ENCODE data around the gene AHCYL2. TPM values are rescaled to one million over a fixed set of nuclear protein-coding genes. Genes with fewer than 3 reads are reported as not detected.

Gene AHCYL2
- total and polyA plus RNA-seq, 2 of the 8 experiments (the other 6 are each of a cell fraction or from before 2014, with no cell fraction given), result 20.7 to 25.4 TPM

GRCh38 chr7:129453510-129454248 is 228.8 kb downstream of the AHCYL2 start:
- no peak overlapping the region for H4K91ac ChIP-seq (replicated peaks; ENCODE audit: insufficient read length, low read length)
- FAIRE-seq, result no peak
- CTCF ChIA-PET (ENCODE audit: partially characterized antibody), result interaction anchor here (0.5 to 2.2 kb wide), 6 partner anchors 10 to 585 kb away, joined by 3 to 9 read pairs (median 3); no protein-coding TSS in a partner anchor
- no peak for TF ChIP-seq MAX (IDR thresholded peaks at IDR 0.05)
- TF ChIP-seq ATF3 (IDR thresholded peaks at IDR 0.05; ENCODE audit: insufficient read depth, low read depth, low read length), result no peak

More at GRCh38 chr7:129453510-129454248, 228.8 kb downstream of the AHCYL2 start:
- 95% methylated on average over 1 of the region's 1 CpG; no CpG with 5 or more reads in 1 of the 2 experiments for WGBS, 2 experiments (ENCODE audit: extremely low coverage in 1 of 2, insufficient coverage in 1 of 2, insufficient read length in 1 of 2, insufficient replicate concordance in 2 of 2, low coverage in 1 of 2, low lambda C conversion rate in 2 of 2, missing lambda C conversion rate in 1 of 2)
- no peak overlapping the region for H2BK20ac ChIP-seq (ENCODE audit: low read length)
- no peak overlapping the region for H3K27ac ChIP-seq (ENCODE audit: low read depth, low read length)
- no peak for DNase-seq (ENCODE audit: low read depth in 1 of 2, low spot score in 2 of 2)
- H3K23me2 ChIP-seq (ENCODE audit: low read depth, low read length), result no peaks in the 10 kb centered on the region
- no peaks in the 10 kb centered on the region for H3K27me3 ChIP-seq (replicated peaks in 1 of 4; ENCODE audit: control insufficient read depth in 3 of 4, extremely low read depth in 1 of 4, insufficient read depth in 3 of 4, low read length in 3 of 4)
- no peak overlapping the region for H3K23ac ChIP-seq (ENCODE audit: insufficient read length)
- no peak overlapping the region for H3K18ac ChIP-seq (ENCODE audit: extremely low read depth, low read length)
- H2AFZ ChIP-seq (ENCODE audit: low read length), result no peak overlapping the region
- H2BK12ac ChIP-seq (ENCODE audit: low read depth, low read length), result no peak overlapping the region
- H3K4me2 ChIP-seq (ENCODE audit: insufficient read depth in 1 of 2, low read depth in 2 of 2, low read length in 2 of 2), result no peak overlapping the region
- H4K5ac ChIP-seq (ENCODE audit: insufficient read length, low read depth, low read length), result no peak overlapping the region
- H4K20me1 ChIP-seq (replicated peaks in 1 of 2; ENCODE audit: control insufficient read depth in 1 of 2, insufficient read depth in 2 of 2, low read length in 2 of 2), result no peaks in the 10 kb centered on the region
- POLR2A ChIA-PET (ENCODE audit: partially characterized antibody), result interaction anchor here (0.7 to 1.8 kb wide), 3 partner anchors 13 to 223 kb away, joined by 3 to 4 read pairs (median 4); no protein-coding TSS in a partner anchor
- no peak overlapping the region for H3K4ac ChIP-seq (replicated peaks; ENCODE audit: insufficient read length, low read depth, low read length)
- no peak overlapping the region for H2BK15ac ChIP-seq (ENCODE audit: low read length)
- no peak overlapping the region for H3K56ac ChIP-seq (replicated peaks; ENCODE audit: insufficient read length, low read depth, low read length)
- H3K79me2 ChIP-seq (ENCODE audit: control insufficient read depth in 1 of 2, insufficient read depth in 2 of 2, low read length in 2 of 2), result no peaks in the 10 kb centered on the region; a peak in 1 of 4 replicates
- no peaks in the 10 kb centered on the region for H3K9me3 ChIP-seq (ENCODE audit: insufficient read depth in 2 of 2, low read depth in 1 of 2, low read length in 1 of 2)
- H3K36me3 ChIP-seq (ENCODE audit: control insufficient read depth in 2 of 4, insufficient read depth in 4 of 4, low read length in 3 of 4), result peaks cover 6 to 51% (median 18%) of the 10 kb centered on the region in 4 experiments; a peak in 7 of 8 replicates
- H2BK120ac ChIP-seq (replicated peaks; ENCODE audit: low read depth, low read length), result no peak overlapping the region
- no peaks in the 10 kb centered on the region for H3K4me1 ChIP-seq (replicated peaks in 1 of 4; ENCODE audit: control insufficient read depth in 3 of 4, insufficient read depth in 4 of 4, low read length in 3 of 4)
- no peak overlapping the region for H3K9ac ChIP-seq (replicated peaks in 1 of 4; ENCODE audit: extremely low read depth in 1 of 4, low read depth in 3 of 4, low read length in 3 of 4)
- no peaks in the 10 kb centered on the region for H3K79me1 ChIP-seq (ENCODE audit: low read depth, low read length)
- H3K14ac ChIP-seq (ENCODE audit: insufficient read length), result no peak overlapping the region
- no peak overlapping the region for H3K4me3 ChIP-seq (ENCODE audit: extremely low read depth in 1 of 4, insufficient read depth in 2 of 4, low read depth in 3 of 4, low read length in 4 of 4)
- no peak overlapping the region for H2BK5ac ChIP-seq (ENCODE audit: low read depth, low read length)
- no peak overlapping the region for H2AK5ac ChIP-seq (ENCODE audit: low read depth, low read length)
- H4K8ac ChIP-seq (ENCODE audit: extremely low read depth, insufficient read depth, low read length), result no peak overlapping the region
